GM13977 (cell line): Measurements from ENCODE around the gene FBN2.
A peak's percentile ranks its signal among the peaks of the same experiment; 100 is the strongest.
"Not testable (repeated sequence)": the region's sequence is repeated elsewhere in the genome, so short reads cannot be mapped to it uniquely, and the experiment has no call there.

ENCODE experiments used
- DNase-seq: peaks from one replicate; pipeline ENCODE4 v3.0.0; 2012; ENCODE audit warnings: low spot score
- CTCF ChIP-seq: IDR thresholded peaks from 2 replicates; pipeline ENCODE4 v1.5.1; 2012; ENCODE audit warnings: mild to moderate bottlenecking, control low read depth; ENCODE audit not compliant: insufficient read depth; ENCODE audit errors: extremely low read depth, missing control alignments
- in situ Hi-C: fragments of 300-500 bp; cut with MboI; formaldehyde crosslinking; loops from one replicate; pipeline ENCODE4 v1.12.0; 2022; ENCODE audit warnings: low sequenced_read_pairs, low pct_unique_long_range_greater_than_20kb, mixed read lengths, inconsistent platforms; ENCODE audit not compliant: unreplicated experiment

Gene FBN2

GRCh38 chr5:128408622-128409021 is 129.4 kb downstream of the FBN2 start:
- in situ Hi-C loops = no loop called here
- no peak for TF ChIP-seq CTCF
- DNase-seq = peak; percentile 10

GRCh38 chr5:128407944-128408343 is 130.1 kb downstream of the FBN2 start:
- in situ Hi-C loops = no loop called here
- no peak for TF ChIP-seq CTCF
- DNase-seq = no peak

- no peak for TF ChIP-seq CTCF
- no peak for DNase-seq
- in situ Hi-C loops = no loop called here
Measured at GRCh38 chr5:128406803-128407202, 131.2 kb downstream of the FBN2 start.

- in situ Hi-C loops = no loop called here
- DNase-seq = no peak
- no peak for TF ChIP-seq CTCF
Measured at GRCh38 chr5:128405159-128405558, 132.9 kb downstream of the FBN2 start.

GRCh38 chr5:128403333-128403732 is 134.7 kb downstream of the FBN2 start:
- in situ Hi-C loops = no loop called here
- no peak for TF ChIP-seq CTCF
- no peak for DNase-seq

- no peak for TF ChIP-seq CTCF
- no peak for DNase-seq
- in situ Hi-C loops = no loop called here
Measured at GRCh38 chr5:128402506-128402905, 135.5 kb downstream of the FBN2 start.

GRCh38 chr5:128400766-128401165 is 137.3 kb downstream of the FBN2 start:
- DNase-seq, in situ Hi-C loops: not testable (repeated sequence)
